Activated CD4-positive, alpha-beta T cell treated with anti-CD3 and anti-CD28 coated beads, Interleukin-2, Interleukin-6, amounts not matched to agents 100 ng/mL and 50 ng/mL, durations not matched to agents 16 hours and 8 hours (primary cell): ENCODE results near the gene ARMCX6.
A peak's percentile ranks its signal among the peaks of the same experiment; 100 is the strongest.
"Not testable (repeated sequence)": the region's sequence is repeated elsewhere in the genome, so short reads cannot be mapped to it uniquely, and the experiment has no call there.

ENCODE experiments used
- DNase-seq: peaks from one replicate; pipeline ENCODE4 v3.0.0-alpha.2; 2020

Gene ARMCX6

GRCh38 chrX:101617211-101618191, at the start of gene ARMCX6:
Gene ARMCX6, minus strand, starts transcription at chrX:101618000. Its CDS starts 1,380 bp downstream, at chrX:101616620.
- peak; percentile 77 for DNase-seq

- DNase-seq = no peak
Measured at GRCh38 chrX:101659601-101660063, 41.8 kb upstream of the ARMCX6 start, which contains the start of gene ARMCX2. Gene ARMCX2, minus strand, starts transcription at chrX:101659850. Its CDS starts 2,262 bp downstream, at chrX:101657588.

DNA sequence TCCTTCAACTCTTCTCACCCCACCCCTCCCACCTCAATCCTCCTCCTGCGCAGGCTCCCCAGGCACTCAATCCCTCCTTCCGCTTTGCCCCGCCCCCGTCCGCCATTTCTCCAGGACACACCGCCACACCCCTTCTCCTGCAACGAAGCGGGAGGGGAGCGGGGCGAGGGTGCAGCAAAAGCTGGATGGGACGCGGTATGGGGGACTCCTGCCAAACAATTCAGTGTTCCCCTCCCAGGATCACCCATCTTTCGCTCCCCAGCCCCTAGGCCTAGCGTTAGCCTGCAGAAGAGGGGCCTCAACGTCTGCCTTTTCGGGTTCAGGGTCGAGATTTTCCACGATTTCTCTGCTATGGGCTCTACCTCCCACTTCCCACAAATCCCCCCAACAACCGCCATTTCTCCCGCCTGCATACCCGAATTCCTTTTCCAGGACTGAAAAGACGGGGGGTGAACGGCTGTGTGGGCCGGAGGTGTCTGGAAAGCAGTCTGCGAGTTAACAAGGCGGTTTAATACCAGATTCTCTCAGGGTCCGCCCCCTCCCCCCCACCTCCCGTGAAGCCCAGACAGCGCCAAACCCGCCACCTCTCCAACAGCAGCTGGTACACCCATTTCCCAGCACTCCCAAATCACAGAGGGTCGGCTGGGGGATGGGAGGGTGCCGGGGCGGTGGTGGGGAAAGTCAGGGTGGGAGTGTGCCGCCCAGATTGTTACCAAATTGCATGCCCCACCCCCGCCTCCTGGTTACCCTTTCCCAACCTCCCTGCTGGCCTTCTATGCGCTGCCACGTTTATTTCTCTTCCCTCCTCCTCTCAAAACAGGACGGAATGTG, 41.1 kb upstream of the ARMCX6 start:
- DNase-seq = peak; percentile 61

DNA sequence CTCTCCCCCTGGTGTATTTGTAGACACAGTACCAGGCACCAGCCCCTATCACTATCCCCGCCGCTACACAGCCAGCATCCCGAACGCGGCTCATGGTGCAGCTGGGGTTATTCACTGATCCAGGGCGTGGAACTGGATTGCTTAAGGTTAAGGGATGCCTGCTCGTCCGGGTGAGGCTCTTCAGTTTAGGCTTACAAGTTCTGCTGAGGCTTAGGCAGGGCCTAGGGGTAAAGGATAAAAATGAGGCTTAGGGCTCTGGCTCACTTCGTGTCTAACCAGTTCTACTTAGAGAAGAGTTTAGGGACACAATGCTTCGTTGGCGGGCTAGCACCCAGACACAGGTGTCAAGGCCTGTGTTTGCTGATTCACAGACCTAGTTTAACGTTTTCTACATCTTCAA, 39.7 kb upstream of the ARMCX6 start:
- DNase-seq = no peak

GRCh38 chrX:101656817-101657216, 39.0 kb upstream of the ARMCX6 start:
- no peak for DNase-seq

- no peak for DNase-seq
Measured at GRCh38 chrX:101655534-101655933, 37.7 kb upstream of the ARMCX6 start.

- not testable (repeated sequence) for DNase-seq
Measured at GRCh38 chrX:101647716-101648115, 29.9 kb upstream of the ARMCX6 start.

DNA sequence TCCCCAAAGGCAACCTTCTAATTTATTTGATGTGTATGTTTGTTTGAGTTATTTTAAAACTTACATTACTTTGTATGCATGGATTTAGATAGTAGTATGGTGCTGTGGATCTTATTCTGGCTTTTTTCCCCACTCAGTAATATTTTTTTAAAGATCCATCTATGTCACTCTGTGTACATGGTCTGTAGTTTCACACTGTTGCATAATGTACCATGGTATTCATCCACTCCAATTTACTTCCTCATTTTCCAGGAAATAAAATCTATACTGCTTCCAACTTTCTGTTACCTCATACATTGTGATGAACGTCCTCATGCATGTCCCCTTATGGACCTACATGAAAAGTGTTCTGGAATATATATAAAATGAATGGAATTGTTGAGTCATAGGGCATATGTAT, 24.3 kb upstream of the ARMCX6 start:
- no peak for DNase-seq

GRCh38 chrX:101639583-101639982, 21.8 kb upstream of the ARMCX6 start:
- no peak for DNase-seq

DNA sequence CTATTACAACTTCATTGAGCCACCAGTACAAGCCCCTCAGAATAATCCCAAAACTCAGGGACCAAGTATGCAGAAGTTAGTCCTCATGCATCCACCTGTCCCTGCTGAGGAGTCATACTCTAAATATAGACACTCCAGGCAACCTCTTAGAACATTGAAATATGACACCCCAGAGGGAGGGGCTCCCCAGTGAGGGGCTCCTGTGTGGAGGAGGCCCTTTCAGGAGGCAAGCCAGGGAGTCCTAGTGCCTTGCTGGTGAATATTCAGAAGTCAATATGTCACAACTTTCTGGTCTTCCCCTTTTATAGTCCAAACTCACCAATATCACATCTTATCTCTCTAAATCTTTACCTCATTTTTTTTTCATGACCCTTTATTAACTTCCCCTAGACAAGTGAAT, 1.6 kb upstream of the ARMCX6 start:
- DNase-seq = no peak

- no peak for DNase-seq
Measured at GRCh38 chrX:101605728-101606127, 12.1 kb downstream of the ARMCX6 start.

- DNase-seq = no peak
Measured at GRCh38 chrX:101605146-101605545, 12.7 kb downstream of the ARMCX6 start.

DNA sequence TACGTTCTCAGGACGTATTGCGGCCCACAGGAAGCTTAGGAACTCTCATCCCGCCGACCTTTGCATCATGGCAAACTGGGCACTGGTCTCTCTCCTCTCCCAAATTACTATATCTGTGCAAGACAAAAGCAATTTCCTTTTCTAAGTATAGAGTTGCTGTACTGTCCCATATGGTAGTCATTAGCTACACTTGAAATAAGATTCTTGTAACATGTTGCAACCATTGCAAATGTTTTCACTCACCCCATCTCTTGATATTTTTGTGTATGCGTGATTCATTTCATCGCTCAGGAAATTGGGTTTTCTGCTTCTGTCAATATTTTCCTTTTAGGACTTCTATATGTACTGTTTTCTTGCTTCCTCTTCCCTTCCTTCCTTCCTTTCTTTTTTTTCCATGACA, 15.7 kb downstream of the ARMCX6 start:
- no peak for DNase-seq

- not testable (repeated sequence) for DNase-seq
Measured at GRCh38 chrX:101599592-101599991, 18.2 kb downstream of the ARMCX6 start.

DNA sequence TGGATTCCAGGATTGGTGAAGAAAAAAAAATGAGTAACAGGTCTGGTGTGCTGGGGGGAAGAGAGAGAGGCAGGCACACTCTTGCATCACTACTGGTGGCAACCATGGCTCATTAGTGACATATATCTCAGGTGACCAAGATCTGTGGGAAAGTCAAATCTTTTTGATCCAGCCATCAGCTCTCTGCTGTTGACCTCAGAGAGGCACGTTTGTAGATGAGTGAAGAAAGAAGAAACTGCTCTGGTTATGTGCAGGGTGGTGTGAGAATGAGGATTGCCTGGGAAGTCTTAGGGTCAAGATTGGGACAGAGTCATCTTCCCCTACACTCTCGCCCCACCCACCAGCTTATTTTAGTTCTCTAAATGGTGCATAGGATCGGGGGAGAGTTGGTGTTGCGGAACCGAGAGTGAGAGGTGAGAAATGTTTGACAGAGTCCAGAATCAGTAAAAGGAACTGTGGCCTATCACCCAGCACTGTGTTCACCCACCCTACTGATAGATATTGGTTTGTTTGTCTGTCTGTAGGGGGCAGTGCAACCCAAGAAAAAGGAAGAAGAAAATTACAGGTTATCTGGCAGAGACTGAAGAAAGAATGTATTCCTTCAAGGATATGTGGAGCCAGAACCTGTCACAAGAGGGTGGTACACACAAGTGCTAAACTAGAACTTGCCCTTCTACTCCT, 21.9 kb downstream of the ARMCX6 start:
- DNase-seq = peak; percentile 59
